HG03558 (cell line): Measurements from ENCODE around the gene KIFC3.

Experiments
- ATAC-seq: cut with Tn5 transposase; IDR thresholded peaks from one replicate; pipeline ENCODE4 v1.9.1; 2021; ENCODE audit warnings: moderate number of reproducible peaks; ENCODE audit not compliant: unreplicated experiment; ENCODE audit errors: extremely low read depth

KIFC3 gene

GRCh38 chr16:57757883-57758282, 44.4 kb downstream of the KIFC3 start:
- no peak for ATAC-seq

GRCh38 chr16:57757326-57757786, 44.9 kb downstream of the KIFC3 start:
- no peak for ATAC-seq

GRCh38 chr16:57756424-57757325, 45.6 kb downstream of the KIFC3 start:
- ATAC-seq: no peak

GRCh38 chr16:57755726-57756423, 46.4 kb downstream of the KIFC3 start:
- no peak for ATAC-seq

DNA sequence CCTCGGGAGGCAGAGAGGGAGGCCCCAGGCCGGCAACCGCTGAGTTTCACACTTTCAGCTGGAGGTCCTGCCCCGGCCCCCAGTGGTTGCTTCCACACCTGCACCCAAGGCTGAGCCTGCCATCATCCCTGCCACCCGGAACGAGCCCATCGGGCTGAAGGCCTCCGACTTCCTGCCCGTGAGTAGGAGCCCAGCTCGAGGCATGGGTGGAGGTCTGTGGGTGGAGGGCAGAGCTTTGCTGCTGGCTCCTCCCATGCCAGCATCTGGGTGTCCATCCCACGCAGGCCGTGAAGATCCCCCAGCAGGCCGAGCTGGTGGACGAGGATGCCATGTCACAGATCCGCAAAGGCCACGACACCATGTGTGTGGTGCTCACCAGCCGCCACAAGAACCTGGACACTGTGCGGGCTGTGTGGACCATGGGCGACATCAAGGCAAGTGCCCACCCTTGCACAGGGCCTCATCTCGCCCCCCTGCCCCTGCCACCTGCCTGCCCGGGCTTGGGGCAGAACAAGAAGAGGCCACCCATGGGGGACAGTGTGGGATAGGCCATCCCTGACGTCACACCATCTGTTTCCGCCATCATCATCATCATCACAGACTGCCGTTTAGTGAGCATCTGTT, 47.1 kb downstream of the KIFC3 start:
- ATAC-seq: no peak

DNA sequence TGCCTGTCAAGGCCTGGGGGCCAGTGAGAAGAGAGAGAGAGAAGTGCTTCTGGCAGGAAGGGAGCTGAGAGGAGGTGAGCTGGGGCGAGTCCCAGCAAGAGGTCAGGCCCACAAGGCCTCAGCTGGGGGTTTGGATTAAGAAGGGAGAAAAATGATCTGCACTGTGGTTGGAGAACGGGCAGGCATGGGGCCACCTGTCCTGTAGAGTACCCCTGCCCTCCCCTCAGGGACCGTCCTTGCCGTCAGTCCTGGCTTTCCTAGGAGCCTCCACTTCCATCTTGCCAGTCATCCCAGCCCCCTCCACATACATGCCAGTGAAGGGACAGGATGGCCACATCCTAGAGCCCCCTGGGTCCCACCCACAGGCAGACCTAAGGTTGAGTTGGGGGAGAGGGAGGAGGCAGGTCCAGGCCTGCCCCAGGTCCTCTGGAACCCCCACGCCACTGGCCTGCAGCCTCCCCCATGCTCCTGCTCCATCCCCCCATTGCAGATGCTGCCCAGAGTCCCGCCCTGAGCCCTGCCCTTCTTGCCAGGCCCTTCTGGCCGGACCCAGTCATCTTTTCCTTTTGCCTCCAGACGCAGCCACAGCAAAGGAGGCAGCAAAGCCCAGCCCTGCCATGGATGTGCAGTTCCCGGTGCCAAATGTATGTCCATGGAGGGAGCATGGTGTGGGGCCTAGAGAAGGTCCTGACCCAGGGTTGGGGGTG, 47.8 kb downstream of the KIFC3 start:
- ATAC-seq: no peak

DNA sequence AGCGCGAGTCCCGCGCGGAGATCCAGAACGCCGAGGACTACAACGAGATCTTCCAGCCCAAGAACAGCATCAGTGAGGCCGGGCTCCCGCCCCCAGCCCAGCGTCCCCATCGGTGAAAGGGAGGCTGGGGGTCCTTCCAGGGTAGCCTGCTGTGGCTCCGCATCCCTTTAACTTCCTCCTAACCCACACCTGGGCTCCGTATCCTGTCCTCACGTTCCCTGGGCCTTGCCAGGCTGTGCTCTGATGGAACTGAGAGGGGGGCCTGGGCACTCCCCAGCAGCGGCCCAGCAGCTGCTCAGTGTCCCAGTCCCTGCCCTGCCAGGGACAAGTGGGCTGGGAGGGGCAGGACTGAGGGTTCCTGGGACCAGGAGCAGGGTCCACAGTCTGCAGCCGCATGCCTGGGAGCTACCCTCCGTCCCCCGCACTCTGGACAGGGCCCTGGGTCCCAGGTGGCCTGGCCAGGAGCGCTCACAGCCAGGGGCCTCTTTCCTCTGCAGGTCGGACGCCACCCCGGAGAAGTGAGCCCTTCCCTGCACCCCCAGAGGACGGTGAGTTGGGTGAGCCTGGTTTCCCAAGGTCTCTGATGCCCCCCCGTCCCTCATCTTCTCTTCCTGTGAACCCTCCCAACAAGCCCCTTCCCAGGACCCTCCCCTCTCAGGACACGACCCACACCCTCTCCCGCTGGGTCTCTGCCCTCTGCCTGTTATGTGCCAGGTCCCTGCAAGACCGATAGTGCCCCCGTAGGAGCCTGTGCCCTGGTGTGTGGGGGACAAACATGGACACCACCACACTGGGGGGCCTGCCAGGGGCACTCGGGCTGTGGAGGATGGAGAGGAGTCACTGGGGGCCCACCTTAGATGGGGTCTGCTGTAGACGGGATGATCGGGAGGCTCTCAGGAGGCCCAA, 48.6 kb downstream of the KIFC3 start:
- no peak for ATAC-seq

DNA sequence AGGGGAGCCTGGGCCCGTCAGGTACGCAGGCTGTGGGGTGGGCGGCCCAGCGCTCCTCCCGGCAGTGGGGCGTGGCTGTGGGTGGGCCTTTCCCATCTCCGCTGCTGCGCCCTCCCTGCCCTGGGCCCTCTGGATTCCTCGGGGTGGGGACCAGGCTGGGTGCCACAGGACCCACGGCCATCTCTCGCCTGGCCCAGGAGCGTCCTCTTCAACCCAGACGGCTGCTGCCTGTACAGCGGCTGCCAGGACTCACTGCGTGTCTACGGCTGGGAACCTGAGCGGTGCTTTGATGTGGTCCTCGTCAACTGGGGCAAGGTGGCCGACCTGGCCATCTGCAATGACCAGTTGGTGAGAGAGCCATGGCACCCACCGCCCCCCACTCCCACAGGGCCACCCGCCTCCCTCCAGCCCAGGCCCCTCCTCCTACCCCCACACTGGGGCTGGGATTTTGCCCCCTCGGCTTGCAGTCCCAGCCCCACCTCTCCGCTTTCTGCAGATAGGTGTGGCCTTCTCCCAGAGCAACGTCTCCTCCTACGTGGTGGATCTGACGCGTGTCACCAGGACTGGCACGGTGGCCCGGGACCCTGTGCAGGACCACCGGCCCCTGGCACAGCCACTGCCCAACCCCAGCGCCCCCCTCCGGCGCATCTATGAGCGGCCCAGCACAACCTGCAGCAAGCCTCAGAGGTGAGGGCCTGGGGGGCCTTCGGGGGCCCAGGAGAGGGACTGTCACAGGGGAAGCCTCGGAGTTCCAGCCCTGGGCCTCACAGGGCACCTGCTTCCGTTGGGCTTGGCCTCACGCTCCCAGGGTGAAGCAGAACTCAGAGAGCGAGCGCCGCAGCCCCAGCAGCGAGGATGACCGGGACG, 49.5 kb downstream of the KIFC3 start:
- ATAC-seq: no peak

DNA sequence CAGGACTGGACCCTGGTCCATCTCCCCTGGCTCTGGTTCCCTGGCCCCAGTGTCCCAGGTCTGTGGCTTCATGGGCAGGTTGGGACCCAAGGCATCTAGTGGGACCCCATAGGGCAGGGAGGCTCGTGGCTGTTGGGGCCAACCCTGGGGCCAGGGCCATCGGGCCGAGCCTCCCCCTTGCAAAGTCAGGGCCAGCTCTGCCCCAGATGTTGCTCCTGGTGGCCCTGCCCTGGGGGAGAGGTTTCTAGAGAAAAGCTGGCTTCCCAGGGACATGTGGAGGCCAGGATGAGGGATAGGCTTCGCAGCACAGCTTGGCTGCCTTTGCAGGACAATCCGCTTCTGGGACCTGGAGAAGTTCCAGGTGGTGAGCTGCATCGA, 50.1 kb downstream of the KIFC3 start:
- ATAC-seq: no peak

- ATAC-seq: no peak
Observed at GRCh38 chr16:57751539-57752202, 50.6 kb downstream of the KIFC3 start.

- ATAC-seq: no peak
Observed at GRCh38 chr16:57750796-57751538, 51.3 kb downstream of the KIFC3 start.

DNA sequence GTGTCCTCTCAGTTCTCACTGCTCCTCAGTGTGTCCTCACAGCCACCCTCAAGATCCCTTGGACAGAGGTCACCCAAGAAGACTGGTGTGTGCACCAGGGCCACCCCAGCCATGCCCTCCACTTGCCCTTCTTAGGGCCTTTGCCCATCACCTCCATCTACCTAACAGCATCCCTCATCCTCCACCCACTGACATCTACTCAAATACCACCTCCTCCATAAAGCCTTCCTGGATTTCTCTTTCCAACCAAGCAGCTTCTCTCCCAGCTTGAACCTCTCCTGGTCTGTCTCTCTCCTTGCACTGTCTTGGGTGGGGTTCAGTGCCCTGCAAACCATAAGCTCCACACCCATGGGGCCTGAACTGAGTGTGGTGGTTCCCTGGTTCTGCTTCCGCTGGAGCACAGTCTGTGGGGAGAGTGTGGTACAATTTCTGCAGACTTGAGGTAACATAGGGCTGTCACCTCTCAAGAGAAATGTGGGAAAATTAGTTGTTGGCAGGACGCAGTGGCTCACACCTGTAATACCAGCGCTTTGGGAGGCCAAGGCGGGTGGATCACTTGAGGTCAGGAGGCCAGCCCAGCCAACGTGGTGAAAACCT, 52.3 kb downstream of the KIFC3 start:
- no peak for ATAC-seq

GRCh38 chr16:57749101-57749692, 53.1 kb downstream of the KIFC3 start:
- ATAC-seq: no peak

- ATAC-seq: no peak
Observed at GRCh38 chr16:57748596-57748995, 53.7 kb downstream of the KIFC3 start.

DNA sequence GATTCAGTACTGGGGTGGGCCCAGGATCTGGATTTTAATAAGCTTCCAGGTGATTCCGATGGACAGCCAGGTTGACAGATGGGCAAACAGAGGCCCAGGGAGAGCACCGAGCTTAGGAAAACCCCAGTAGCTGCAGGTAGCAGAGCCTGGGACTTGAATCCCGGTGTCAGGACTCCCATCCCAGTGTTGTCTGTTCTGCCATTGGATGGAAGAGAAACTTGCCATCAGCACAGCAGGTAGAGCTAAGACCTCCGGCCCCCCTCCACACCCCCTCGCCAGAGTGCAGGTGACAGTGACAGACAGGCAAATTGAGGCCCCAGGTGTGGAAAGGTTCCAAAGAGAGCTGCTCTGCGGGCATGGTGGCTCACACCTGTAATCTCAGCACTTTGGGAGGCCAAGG, 54.3 kb downstream of the KIFC3 start:
- ATAC-seq: no peak

- no peak for ATAC-seq
Observed at GRCh38 chr16:57747496-57747895, 54.8 kb downstream of the KIFC3 start.

DNA sequence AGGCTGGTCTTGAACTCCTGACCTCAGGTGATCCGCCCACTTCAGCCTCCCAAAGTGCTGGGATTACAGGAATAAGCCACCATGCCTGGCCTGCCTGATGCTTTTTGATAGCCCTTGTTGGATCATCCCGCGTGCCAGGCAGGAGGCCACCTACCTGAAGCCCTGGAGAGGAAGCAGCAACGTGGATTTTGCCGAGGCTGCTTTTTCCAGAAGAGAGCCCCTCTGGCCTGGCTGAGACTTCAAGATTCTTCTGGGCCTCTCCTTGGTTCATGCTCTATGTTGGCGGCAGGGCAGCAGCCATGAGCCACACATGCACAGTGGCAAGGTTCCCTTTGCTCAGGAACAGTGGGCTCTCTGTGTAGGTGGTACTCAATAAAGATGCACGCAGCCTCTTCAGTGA, 55.2 kb downstream of the KIFC3 start:
- ATAC-seq: no peak
